Coronary artery (tissue), 2 donors: ENCODE results near the gene SYS1.

Experiments
- DNase-seq: peaks from one replicate; pipeline ENCODE4 v3.0.0-alpha.2; 2017; ENCODE audit warnings: low spot score
- H3K27ac ChIP-seq, 2 donors: fragments of 200-600 bp; sonication (generic); one replicate each; pipeline ENCODE4 v1.5.1; 2016 to 2019
- H3K4me3 ChIP-seq: fragments of 200-600 bp; sonication (generic); 2 replicates; pipeline ENCODE4 v1.5.1; 2016; ENCODE audit warnings: mild to moderate bottlenecking, moderate library complexity
- CTCF ChIP-seq: fragments of 200-600 bp; sonication (generic); IDR thresholded peaks from one replicate; pipeline ENCODE4 v1.5.1; 2019; ENCODE audit warnings: antibody characterized with exemption

The SYS1 gene

GRCh38 chr20:45409521-45410272, 46.7 kb downstream of the SYS1 start:
- Histone ChIP-seq H3K4me3 (no peak overlapping the region), H3K27ac (peak overlapping the region in 1 of 2 donors; percentile 24)
- no peak for TF ChIP-seq CTCF
- DNase-seq, result no peak

- Histone ChIP-seq H3K27ac (no peak overlapping the region), H3K4me3 (no peak overlapping the region)
- DNase-seq, result no peak
- no peak for TF ChIP-seq CTCF
These were observed 47.9 kb downstream of the SYS1 start for GRCh38 chr20:45410887-45411286.

GRCh38 chr20:45412653-45413052, 49.7 kb downstream of the SYS1 start:
- Histone ChIP-seq H3K27ac (no peak overlapping the region), H3K4me3 (no peak overlapping the region)
- TF ChIP-seq CTCF, result no peak
- DNase-seq, result no peak

- Histone ChIP-seq H3K27ac (no peak overlapping the region), H3K4me3 (no peak overlapping the region)
- TF ChIP-seq CTCF, result no peak
- no peak for DNase-seq
These were observed 50.5 kb downstream of the SYS1 start for GRCh38 chr20:45413479-45413878.

GRCh38 chr20:45415822-45416637, 53.1 kb downstream of the SYS1 start, which contains the start of gene PIGT:
TSS of gene PIGT (plus strand) at chr20:45416141. CDS start at chr20:45416157, 16 bp downstream.
- DNase-seq, result peak; percentile 89
- no peak for TF ChIP-seq CTCF
- H3K27ac ChIP-seq, result peak within 1 kb of the TSS; percentile 80 to 83
- peak within 1 kb of the TSS; percentile 77 for H3K4me3 ChIP-seq

- no peak for TF ChIP-seq CTCF
- peak overlapping the region; percentile 77 for H3K4me3 ChIP-seq
- peak overlapping the region in 1 of 2 donors; percentile 80 for H3K27ac ChIP-seq
- no peak for DNase-seq
These were observed 54.0 kb downstream of the SYS1 start for GRCh38 chr20:45416917-45417316.
